LHCN-M2 (cell line): ENCODE measurements around the gene CYSLTR2. TPM values are rescaled to one million over a fixed set of nuclear protein-coding genes. Genes with fewer than 3 reads are reported as not detected.

ENCODE experiments used
- DNase-seq: peaks from one replicate; pipeline ENCODE4 v3.0.0-alpha.2; 2012; ENCODE audit warnings: low read depth
- polyA plus RNA-seq: library from polyadenylated mRNA; unstranded; fragments of >200 nt; gene quantifications from one replicate; pipeline ENCODE4 v1.2.1, GENCODE V29; 2012; ENCODE audit warnings: missing spikeins
- total RNA-seq: library from RNA; depleted of rRNA; stranded (reverse); fragments of >200 nt; gene quantifications from 2 replicates; pipeline ENCODE4 v1.2.3, GENCODE V29; 2014; rRNA removed

The CYSLTR2 gene, protein sequence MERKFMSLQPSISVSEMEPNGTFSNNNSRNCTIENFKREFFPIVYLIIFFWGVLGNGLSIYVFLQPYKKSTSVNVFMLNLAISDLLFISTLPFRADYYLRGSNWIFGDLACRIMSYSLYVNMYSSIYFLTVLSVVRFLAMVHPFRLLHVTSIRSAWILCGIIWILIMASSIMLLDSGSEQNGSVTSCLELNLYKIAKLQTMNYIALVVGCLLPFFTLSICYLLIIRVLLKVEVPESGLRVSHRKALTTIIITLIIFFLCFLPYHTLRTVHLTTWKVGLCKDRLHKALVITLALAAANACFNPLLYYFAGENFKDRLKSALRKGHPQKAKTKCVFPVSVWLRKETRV
- not detected in 2 replicates for total RNA-seq
- not detected for polyA plus RNA-seq

DNA sequence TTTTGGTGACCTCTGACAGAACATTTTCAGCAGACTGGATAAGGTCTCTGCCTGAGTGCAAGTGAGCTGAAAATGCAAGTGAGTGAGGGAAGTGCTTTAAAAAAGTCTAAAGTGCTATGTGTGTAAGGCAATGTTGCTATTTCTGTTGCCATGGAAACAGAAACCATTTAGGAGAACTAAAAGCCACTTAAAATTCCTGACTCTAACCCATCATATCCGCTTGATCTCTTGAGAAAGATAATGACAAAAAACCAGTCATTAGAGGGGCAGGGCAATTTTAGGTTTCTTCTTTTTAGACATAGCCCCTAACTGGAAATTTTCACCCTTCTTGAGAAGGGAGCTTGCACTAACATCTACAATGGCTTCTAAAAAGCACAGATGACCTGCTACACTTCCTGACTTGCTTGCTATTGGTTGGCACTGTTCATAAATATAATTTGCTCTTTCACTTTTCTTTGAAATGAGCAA, at the start of gene CYSLTR2:
CYSLTR2 (plus strand) TSS at position 458 of the 468 bp plus-strand sequence. CDS start 52,889 bp downstream, outside the sequence.
- DNase-seq: peak; percentile 68

DNA sequence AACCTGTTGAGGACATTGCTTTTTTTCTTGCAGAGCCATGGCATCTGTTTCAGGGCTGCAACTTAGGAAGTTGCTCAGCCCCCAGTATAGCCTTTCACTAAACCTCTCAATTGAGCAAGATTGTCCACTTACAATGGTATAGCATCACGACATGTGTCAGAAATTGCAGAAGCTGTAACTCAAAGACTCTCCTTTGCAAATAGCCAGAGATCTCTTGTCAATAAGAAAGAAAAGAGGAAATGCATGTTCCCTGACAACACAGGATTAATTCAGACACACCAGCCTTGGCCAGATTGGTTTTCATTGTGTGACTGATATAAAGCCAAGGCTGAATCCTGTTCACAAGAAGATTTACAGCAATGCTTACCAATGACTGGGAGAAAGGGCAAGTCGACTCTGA, 38.7 kb upstream of the CYSLTR2 start:
- no peak for DNase-seq

DNA sequence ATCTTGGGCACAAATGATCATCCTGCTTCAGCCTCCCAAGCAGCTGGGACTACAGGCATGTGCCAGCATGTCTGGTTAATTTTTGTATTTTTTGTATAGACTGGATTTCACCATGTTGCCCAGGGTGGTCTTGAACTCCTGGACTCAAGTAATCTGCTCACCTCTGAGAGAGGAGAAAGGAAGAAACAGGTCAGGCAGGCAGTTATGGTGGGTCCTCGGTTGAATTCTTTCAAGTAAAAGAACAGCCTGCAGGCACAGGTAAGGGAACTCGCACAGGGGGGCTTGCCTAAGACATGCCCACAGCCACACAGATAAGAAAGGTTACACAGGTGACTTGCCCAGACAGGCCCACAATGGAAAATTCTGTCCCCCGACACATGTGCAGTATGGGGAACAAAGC, 34.8 kb upstream of the CYSLTR2 start:
- DNase-seq: no peak

DNA sequence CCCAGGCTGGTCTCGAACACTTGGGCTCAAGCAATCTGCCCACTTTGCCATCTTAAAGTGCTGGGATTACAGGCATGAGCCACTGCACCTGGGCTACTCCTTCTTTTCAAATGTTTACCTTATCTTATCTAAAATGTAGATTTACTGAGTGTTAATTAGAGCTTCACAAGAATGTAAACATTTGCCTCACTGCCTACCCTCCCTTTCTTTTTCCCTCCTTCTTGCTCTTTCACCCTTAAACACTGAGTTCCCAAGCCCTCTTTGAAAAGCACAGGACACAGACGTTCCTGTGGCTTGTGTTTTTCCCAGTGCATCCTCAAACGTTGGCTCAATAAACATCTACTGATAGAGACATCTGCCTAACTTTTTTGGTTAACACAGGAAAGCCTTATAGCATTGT, 32.7 kb upstream of the CYSLTR2 start:
- DNase-seq: no peak

DNA sequence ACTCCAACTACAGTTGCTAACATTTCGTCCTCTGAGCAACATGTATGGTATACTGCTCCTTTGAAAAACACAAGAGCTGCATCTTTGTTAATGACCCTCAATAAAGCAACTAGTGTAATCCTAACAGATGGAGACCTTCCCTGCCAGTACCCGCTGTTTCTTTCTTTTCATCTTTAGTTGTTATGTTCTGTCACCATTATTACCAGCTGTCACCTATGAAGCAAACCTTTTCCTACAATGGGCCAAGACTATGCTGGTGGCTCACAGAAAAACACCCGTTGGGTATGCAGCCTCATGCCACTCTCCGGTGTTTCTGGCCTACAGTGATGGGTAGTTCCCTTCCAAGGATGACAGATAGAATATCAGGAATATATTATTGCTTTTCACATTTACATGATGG, 29.7 kb upstream of the CYSLTR2 start:
- DNase-seq: no peak

DNA sequence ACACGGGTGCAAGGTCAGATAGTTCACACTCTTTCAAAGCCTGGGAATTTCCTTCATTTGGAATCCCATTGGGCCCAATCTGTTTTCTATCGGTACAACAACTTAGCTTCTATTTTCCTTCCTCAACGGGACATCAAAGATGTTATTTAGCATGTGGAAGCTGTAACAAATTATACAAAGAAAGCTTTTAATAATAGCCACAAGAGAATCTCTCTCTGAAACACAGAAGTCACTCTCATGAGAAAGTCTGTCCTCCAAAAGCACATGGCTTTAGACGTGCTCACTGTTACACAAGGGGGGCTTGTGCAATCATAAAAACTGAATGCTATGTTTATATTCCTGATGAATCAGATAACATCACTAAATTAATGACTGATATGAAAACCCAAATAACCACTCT, 28.9 kb upstream of the CYSLTR2 start:
- no peak for DNase-seq

DNA sequence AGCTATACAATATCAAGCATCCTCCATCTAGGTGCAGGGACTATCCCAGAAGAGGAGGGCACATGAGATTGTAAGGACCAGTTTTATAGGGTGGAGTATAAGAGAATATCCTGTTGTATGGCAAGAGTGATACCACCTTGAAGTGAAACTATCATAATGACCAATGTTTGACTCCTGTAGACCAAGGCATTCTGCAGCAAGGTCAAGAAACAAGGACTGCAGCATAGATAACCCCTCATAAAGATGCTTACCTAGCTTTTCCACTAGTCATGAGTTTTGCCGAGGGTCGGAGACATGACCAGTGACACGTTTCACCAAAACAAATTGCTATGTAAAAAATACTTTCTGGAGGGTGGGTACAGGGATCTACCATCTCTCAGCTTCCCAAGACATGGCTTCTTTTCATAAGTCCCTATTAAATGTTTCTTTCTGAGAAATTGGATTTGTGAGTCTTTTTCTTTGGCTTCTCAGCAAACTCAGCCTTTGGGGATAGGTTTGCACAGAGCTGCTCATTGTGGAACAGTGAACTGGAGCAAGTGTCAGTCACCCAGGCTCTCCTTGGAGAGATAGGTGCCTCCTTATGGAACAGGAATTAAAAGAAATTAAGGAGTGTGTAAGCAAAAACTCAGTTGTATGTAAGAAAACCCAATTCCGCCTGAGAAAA, 28.2 kb upstream of the CYSLTR2 start:
- no peak for DNase-seq

DNA sequence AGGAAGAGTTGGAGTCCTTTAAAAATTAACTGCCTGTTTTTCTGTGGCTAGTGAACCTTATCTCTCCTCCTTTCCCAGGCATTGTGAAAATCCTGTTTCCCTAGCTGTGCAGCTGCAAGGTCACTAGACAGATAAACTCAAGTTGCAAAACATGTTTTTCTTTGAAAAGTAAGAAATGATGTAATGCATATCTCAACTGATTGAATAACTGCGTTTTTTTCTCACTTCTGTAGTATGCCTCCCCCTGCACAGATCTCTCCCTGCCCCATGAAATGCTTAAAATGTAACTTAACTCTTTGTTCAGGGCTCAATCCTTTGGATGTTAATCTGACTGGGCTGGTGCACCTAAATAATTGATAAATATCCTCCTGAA, 27.7 kb upstream of the CYSLTR2 start:
- no peak for DNase-seq

DNA sequence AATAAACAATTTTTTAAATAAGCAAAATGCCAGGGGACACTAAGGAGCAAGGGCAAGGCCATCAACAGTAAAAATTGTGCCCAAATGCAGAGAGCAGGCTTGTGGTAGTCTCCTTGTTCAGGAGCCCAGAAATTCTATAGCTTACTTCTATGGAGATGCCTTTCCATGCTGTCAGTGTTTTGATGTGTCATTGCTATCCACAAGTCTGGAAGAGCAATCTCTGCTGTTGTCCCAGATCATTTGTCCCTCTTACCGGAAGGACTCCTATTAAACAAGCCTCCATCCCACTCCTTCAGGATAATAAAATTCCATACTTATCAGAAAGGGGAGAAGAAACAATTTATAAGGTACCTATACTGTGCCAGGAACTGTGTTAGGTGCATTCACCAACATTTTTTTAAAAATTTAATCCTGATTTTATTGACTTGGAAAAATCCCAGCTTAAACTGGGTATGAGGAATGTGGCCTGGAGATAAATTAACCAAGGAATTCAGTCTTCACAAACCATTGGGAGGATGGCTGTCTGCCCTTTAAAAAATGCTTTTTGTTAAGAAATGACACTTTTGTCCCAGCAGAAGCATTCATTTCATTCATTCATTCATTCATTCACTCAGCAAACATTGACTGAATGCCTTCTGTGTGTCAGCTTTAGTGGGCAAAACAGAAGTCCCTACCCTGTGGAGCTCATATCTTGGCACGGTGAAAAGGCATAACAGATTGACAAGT, 26.8 kb upstream of the CYSLTR2 start:
- no peak for DNase-seq

DNA sequence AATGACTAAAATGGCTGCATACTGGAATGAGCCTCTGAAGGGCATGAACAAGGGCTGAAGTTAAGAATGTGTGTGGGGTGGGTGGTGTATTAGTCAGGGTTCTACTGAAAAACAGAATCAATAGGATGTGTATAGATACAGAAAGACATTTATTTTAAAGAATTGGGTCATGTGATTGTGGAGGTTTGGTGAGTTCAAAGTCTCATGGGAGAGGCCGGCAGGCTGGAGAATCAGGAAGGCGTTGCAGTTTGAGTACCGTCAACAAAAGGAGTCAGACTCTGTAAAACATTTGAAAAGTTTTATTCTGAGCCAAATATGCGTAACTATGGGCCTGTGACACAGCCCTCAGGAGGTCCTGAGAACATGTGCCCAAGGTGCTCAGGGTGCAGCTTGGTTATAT, 24.5 kb upstream of the CYSLTR2 start:
- DNase-seq: no peak

DNA sequence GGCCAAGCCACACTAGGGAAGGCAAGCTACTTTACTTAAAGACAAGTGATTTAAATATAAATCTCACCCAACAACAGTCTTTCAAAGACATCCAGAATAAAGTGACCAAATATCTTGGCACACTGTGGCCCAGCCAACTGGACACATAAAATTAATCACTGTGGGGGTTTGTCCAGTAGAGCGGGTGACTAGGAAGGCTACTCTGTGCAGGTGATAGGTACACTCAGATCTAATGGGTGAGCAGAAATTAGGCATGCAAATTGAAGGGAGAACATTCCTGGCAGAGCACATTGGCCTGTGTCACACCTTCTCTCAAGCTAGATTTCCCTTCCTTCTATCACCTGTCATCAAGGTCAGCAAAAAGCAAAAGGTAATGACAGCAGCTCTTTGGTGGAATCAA, 23.4 kb upstream of the CYSLTR2 start:
- DNase-seq: no peak

DNA sequence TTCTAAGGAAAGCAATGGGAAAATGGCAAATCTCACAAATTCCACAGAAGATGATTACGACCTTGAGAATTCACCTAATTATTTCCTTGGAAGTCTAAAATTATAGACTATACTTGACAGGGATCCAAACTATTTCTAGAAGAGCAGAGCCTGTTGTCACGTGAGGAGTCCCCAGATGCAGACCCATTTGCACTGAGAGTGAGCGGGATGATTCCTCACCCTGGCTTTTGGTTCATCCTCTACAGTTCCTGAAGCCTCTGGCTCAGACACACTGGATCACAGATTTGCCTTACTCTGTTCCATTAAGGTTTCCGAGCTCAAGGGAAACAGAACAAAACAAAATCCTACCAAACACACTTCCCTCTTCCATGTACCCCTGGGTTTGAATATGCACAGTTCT, 23.0 kb upstream of the CYSLTR2 start:
- DNase-seq: no peak

DNA sequence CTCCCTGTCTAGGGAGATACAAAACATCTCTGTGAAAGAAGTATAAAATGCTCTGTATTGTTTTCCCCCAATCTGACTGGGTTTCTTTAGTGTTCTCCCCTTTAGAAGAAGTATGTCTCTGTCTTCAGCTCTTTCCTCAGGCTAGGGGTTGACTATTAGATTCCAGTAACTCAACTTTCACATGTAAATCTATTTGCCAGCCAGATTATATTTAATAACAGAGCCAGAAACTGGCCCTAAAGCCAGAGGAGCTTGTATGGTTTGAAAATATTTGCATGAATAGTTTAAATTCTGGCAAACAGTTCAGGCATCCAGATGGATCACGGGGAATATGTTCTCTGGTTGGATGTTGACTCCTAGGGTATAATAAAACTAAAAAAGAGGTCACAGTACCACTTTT, 22.3 kb upstream of the CYSLTR2 start:
- no peak for DNase-seq

DNA sequence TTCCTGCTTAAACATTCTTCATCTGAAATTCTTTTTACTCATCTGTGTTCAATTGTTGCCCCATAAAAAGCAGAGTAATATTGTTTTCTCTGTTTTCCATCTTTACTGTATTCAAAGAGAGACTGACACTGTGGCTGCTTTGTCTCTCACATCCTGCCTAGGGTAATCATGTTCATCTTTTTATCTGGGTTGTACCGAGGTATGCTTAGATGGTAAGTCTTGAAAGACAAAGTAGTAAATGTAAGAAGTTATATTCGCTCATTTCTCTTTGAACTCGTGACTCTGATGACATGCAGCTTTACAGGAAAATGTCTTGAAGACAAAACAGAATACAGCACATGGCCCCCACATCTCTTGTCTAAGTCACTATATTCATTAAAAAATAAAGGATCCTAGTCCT, 20.0 kb upstream of the CYSLTR2 start:
- DNase-seq: no peak

DNA sequence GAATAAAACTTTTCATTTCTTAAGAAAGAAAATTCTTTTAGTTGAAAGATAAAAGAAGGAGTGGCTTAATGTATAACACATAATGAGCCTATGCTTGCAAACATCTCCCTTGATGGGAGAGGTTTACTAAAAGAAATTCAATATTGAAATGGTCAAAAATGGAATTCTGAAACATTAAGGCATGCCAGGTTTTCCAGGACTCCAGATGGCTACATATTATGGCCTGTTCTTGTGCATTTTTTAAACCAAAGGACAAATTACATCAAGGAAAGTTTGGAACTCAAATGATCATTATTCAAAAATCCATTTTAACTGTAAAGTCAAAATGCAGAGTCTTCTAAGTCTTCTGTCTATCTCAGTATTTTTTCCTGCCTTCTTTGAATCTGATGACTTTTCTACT, 19.1 kb upstream of the CYSLTR2 start:
- no peak for DNase-seq

DNA sequence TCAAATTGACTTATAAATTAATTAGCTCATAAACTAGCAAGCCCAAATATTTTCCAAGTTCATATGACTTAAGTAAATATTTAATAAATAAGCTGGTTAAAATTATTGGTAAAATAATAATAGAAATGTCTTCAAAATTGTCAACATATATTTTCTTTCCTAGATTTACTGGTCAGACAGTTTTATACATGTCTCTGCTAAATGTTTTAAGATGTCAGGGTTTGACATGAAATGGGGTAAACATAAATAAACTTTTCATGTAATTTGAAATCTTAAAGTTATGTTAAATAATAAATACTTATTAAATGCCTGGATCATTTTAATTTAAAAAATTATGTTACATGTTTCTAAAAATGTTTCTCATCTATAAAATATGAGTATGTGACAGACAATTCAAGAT, 18.3 kb upstream of the CYSLTR2 start:
- no peak for DNase-seq

DNA sequence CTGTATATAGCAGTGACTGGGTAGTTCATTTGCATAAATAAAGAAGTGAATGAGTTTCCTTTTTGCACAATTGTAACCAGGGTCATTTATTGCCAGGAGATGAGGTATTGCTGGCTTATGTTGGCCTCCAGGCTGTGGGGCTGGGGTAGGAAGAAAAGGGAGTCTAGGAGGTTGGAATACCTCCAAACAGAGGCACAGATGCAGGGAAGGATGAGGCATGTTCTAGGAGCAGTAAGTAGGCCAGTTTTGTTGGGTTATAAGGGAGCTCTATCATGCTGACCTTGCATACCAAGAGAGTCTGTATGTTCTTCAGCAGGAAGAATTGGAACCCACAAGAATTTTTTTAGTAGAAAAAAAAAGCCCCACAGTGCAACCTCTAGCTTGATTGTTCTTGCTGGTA, 17.2 kb upstream of the CYSLTR2 start:
- DNase-seq: no peak

DNA sequence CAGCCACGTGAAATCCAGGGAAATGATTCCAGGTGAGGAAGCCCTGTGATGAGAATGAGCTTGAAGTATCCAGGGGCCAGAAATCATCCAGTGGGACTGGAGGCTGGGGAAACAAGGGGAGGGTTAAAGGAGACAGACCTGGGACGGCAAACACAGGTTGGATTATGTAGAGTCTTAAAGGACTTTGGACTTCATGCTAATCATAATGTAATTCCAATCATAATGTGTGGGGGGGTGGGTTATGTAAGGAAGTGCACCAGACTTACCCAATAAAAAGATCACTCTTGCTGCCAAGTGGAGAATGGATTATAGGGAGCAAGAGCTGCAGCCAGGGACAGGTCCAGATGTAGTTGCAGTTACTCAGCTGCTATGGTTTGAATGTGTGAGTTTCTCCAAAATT, 16.1 kb upstream of the CYSLTR2 start:
- DNase-seq: no peak

DNA sequence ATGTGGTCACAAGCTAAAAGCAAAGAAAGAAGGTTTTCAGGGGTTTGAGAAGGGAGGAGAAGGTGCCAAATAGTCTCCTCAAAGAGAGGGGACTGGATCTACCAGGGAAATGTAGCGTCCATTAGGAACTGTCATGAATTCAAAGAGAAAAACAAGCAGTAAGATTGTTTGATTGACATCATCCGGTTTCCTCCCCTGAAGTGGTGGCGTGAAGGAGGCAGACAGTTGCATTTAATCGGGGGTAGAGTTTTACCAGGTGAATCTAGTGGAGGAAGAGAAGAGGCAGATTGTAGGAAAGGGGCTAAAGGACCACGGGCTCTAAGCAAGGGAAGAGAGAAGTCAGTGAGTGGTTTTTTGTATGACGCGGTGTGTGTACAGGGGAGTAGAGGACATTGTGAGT, 13.0 kb upstream of the CYSLTR2 start:
- no peak for DNase-seq

DNA sequence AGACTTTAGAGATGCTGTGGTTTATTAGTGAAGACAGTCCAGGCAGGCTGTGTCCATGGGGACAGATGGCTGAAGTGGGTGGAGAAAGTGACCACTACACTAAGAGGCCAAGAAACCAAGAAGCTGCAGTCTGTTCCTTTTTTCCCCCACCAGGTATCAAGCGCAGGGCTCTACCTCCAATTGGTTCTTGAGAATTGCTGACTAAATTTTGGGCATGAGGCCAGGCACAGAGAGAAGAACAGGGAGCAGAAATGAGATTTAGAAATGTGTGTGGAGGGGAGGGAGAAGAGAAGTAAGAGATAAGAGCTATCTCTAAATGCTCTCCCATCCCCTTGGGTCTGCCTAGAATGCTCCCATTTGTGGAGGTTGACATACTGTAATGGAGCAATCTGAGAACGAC, 12.3 kb upstream of the CYSLTR2 start:
- DNase-seq: no peak

DNA sequence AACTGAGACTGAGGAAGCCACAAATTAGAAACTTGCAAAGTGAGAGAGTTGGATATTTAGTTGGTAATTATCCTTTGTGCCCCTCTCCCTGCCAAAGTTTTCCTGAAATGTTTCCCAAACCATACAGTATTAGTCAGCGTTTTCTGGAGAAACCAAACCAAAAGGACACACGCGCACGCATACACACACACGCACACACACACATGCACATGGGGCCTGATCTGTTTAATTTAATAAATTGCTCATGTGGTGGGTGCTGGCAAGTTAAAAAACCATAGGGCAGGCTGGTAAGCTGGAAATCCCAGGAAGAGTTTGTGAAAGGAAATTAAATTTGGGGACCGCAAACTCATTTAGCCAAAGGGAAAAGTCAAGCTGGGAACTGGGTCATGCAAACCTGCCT, 11.7 kb upstream of the CYSLTR2 start:
- DNase-seq: no peak

DNA sequence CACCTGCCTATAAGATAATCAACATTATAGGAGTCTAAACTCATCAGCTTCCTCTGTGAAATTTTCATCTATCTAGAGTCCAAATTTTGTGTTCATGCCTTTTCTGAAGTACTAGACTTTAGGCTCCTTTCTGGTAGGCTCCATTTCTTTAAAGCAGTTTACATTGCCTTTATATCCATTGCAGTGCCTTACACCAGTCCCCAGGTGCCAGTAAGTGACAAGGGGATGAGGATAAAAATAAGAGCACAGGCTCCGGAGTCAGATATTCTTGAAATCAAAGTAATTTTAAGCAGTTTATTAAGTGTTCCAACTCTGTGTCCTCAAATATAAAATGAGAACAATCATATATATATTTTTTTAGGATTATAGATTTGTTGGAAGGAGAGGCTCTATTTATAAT, 10.6 kb upstream of the CYSLTR2 start:
- DNase-seq: no peak

DNA sequence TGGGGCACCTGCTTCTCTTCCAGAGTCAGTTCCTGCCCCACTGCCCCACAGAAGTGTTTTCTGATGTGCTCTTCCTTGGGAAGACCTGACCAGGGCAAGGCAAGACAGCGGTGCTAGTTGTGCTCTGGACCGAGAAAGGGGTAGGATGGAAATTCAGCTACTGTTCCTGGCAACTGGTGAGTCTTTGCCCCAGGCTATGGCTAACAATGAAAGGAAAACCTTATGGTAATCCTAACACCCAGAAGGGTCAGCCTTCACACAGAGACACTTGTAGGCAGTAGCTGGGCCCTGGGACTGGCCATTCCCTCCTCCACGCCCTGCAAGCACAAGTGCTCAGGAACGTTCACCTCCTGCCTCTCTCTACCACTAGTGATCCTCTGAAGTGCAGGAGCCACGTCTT, 9.6 kb upstream of the CYSLTR2 start:
- DNase-seq: no peak
